NT2/D1 (cell line): ENCODE data around the gene EIF3I.

ENCODE experiments used
- SUZ12 ChIP-seq: IDR thresholded peaks from 2 replicates; pipeline ENCODE4 v1.6.1; 2011; ENCODE audit not compliant: insufficient read length, insufficient read depth; ENCODE audit errors: extremely low read depth
- YY1 ChIP-seq: IDR thresholded peaks from 2 replicates; pipeline ENCODE4 v1.6.1; 2011; ENCODE audit not compliant: insufficient read length, insufficient read depth
- ZNF274 ChIP-seq: IDR thresholded peaks from 2 replicates; pipeline ENCODE4 v1.6.1; 2011; ENCODE audit warnings: mild to moderate bottlenecking, low read depth, low read length

GRCh38 chr1:32186077-32186476 is 36.1 kb upstream of the EIF3I start:
- TF ChIP-seq ZNF274 (no peak), SUZ12 (no peak), YY1 (no peak)
